ENCODE measurements around the gene APPL1. TPM values are rescaled to one million over a fixed set of nuclear protein-coding genes. Genes with fewer than 3 reads are reported as not detected.

Gene APPL1
- total and polyA plus RNA-seq, 2 of the 13 experiments (the other 11 are each of a cell fraction or from before 2014, with no cell fraction given), result 14.3 to 29.0 TPM

- TF ChIP-seq NCOR1 (IDR thresholded peaks at IDR 0.05; ENCODE audit: borderline replicate concordance, low read length) (no peak), ZNF296 (CRISPR knock-in tag; conservative IDR thresholded peaks at IDR 0.05) (no peak), ZNF614 (CRISPR knock-in tag; IDR thresholded peaks at IDR 0.05; ENCODE audit: borderline replicate concordance) (peak; percentile 65; the same call in 1 of the 2 replicates), SUZ12 (IDR thresholded peaks at IDR 0.05; ENCODE audit: low read depth, low read length) (no peak), HNRNPH1 (optimal IDR thresholded peaks at IDR 0.05; ENCODE audit: low read depth, low read length) (no peak), GMEB2 (CRISPR knock-in tag; IDR thresholded peaks at IDR 0.05; ENCODE audit: low read depth) (no peak), DBP (CRISPR knock-in tag; IDR thresholded peaks at IDR 0.05; ENCODE audit: not compliant biosample characterization) (no peak), ERF (CRISPR knock-in tag; IDR thresholded peaks at IDR 0.05) (peak; percentile 62; the same call in 1 of the 2 replicates), ZFP36L2 (CRISPR knock-in tag; IDR thresholded peaks at IDR 0.05) (no peak), ARID5B (CRISPR knock-in tag; IDR thresholded peaks at IDR 0.05) (peak; percentile 58), ZNF468 (CRISPR knock-in tag; IDR thresholded peaks at IDR 0.05) (no peak), SP5 (CRISPR knock-in tag; IDR thresholded peaks at IDR 0.05; ENCODE audit: borderline replicate concordance, low read depth) (peak; percentile 91), SMARCC2 (IDR thresholded peaks at IDR 0.05) (no peak), ZBED4 (CRISPR knock-in tag; IDR thresholded peaks at IDR 0.05; ENCODE audit: borderline replicate concordance) (peak; percentile 47), SNAPC5 (CRISPR knock-in tag; IDR thresholded peaks at IDR 0.05; ENCODE audit: borderline replicate concordance) (peak; percentile 92; the same call in 1 of the 2 replicates), SKIL (CRISPR knock-in tag; IDR thresholded peaks at IDR 0.05; ENCODE audit: borderline replicate concordance) (0 out of 2 replicates have a peak, but pooled peaks have one; percentile 20)
Observed at GRCh38 chr3:57227204-57227929, at the start of gene APPL1 (continued).

Measured in HepG2 (cell line).